ENCODE data around the gene ISM1.

Gene ISM1

GRCh38 chr20:13200767-13201500, 20.1 kb upstream of the ISM1 start:
- FAIRE-seq (no peak), DNase-seq (ENCODE audit: insufficient read length, low spot score) (no peak)
- TF ChIP-seq POLR2A (IDR thresholded peaks at IDR 0.05; ENCODE audit: low read depth, low read length) (no peak), PAX5 (IDR thresholded peaks at IDR 0.05; ENCODE audit: insufficient read depth, low read length, severe bottlenecking) (no peak), SPI1 (IDR thresholded peaks at IDR 0.05; ENCODE audit: low read depth, low read length) (no peak), POLR2AphosphoS5 (IDR thresholded peaks at IDR 0.05; ENCODE audit: low read depth, low read length) (no peak), TAF1 (IDR thresholded peaks at IDR 0.05; ENCODE audit: low read depth, low read length) (no peak), POU2F2 (IDR thresholded peaks at IDR 0.05; ENCODE audit: low read depth, low read length) (no peak)

GRCh38 chr20:13202565-13202964, 18.5 kb upstream of the ISM1 start:
- no peak for FAIRE-seq

GRCh38 chr20:13205425-13205824, 15.6 kb upstream of the ISM1 start:
- FAIRE-seq: no peak
- TF ChIP-seq POLR2A (IDR thresholded peaks at IDR 0.05; ENCODE audit: low read depth, low read length) (no peak), POU2F2 (IDR thresholded peaks at IDR 0.05; ENCODE audit: low read depth, low read length) (no peak), POLR2AphosphoS5 (IDR thresholded peaks at IDR 0.05; ENCODE audit: low read depth, low read length) (no peak), SPI1 (IDR thresholded peaks at IDR 0.05; ENCODE audit: low read depth, low read length) (no peak), PAX5 (IDR thresholded peaks at IDR 0.05; ENCODE audit: insufficient read depth, low read length, severe bottlenecking) (no peak), TAF1 (IDR thresholded peaks at IDR 0.05; ENCODE audit: low read depth, low read length) (no peak)
- no peak for DNase-seq (ENCODE audit: insufficient read length, low spot score)

More at GRCh38 chr20:13202565-13202964, 18.5 kb upstream of the ISM1 start:
- DNase-seq (ENCODE audit: insufficient read length, low spot score): no peak
- TF ChIP-seq POLR2AphosphoS5 (IDR thresholded peaks at IDR 0.05; ENCODE audit: low read depth, low read length): no peak
- no peak for TF ChIP-seq POU2F2 (IDR thresholded peaks at IDR 0.05; ENCODE audit: low read depth, low read length)
- TF ChIP-seq PAX5 (IDR thresholded peaks at IDR 0.05; ENCODE audit: insufficient read depth, low read length, severe bottlenecking): no peak
- TF ChIP-seq POLR2A (IDR thresholded peaks at IDR 0.05; ENCODE audit: low read depth, low read length): no peak
- 0 out of 2 replicates have a peak, but pooled peaks have one; percentile 37 for TF ChIP-seq SPI1 (IDR thresholded peaks at IDR 0.05; ENCODE audit: low read depth, low read length)
- no peak for TF ChIP-seq TAF1 (IDR thresholded peaks at IDR 0.05; ENCODE audit: low read depth, low read length)

- FAIRE-seq: no peak
- no peak for DNase-seq (ENCODE audit: insufficient read length, low spot score)
- TF ChIP-seq TAF1 (IDR thresholded peaks at IDR 0.05; ENCODE audit: low read depth, low read length): no peak
Measured at GRCh38 chr20:13205848-13206434, 15.1 kb upstream of the ISM1 start.

- FAIRE-seq (no peak), DNase-seq (ENCODE audit: insufficient read length, low spot score) (no peak)
- TF ChIP-seq POU2F2 (IDR thresholded peaks at IDR 0.05; ENCODE audit: low read depth, low read length): no peak
- no peak for TF ChIP-seq POLR2A (IDR thresholded peaks at IDR 0.05; ENCODE audit: low read depth, low read length)
- no peak for TF ChIP-seq POLR2AphosphoS5 (IDR thresholded peaks at IDR 0.05; ENCODE audit: low read depth, low read length)
- no peak for TF ChIP-seq PAX5 (IDR thresholded peaks at IDR 0.05; ENCODE audit: insufficient read depth, low read length, severe bottlenecking)
- TF ChIP-seq SPI1 (IDR thresholded peaks at IDR 0.05; ENCODE audit: low read depth, low read length): no peak
- TF ChIP-seq TAF1 (IDR thresholded peaks at IDR 0.05; ENCODE audit: low read depth, low read length): no peak
Measured at GRCh38 chr20:13207016-13207415, 14.1 kb upstream of the ISM1 start.

- no peak for DNase-seq (ENCODE audit: insufficient read length, low spot score)
- FAIRE-seq: no peak
- TF ChIP-seq POLR2A (IDR thresholded peaks at IDR 0.05; ENCODE audit: low read depth, low read length) (no peak), SPI1 (IDR thresholded peaks at IDR 0.05; ENCODE audit: low read depth, low read length) (no peak), TAF1 (IDR thresholded peaks at IDR 0.05; ENCODE audit: low read depth, low read length) (no peak), POU2F2 (IDR thresholded peaks at IDR 0.05; ENCODE audit: low read depth, low read length) (no peak), PAX5 (IDR thresholded peaks at IDR 0.05; ENCODE audit: insufficient read depth, low read length, severe bottlenecking) (no peak), POLR2AphosphoS5 (IDR thresholded peaks at IDR 0.05; ENCODE audit: low read depth, low read length) (no peak)
Measured at GRCh38 chr20:13211956-13212618, 9.0 kb upstream of the ISM1 start.

- DNase-seq (ENCODE audit: insufficient read length, low spot score) (no peak), FAIRE-seq (no peak)
- TF ChIP-seq POLR2AphosphoS5 (IDR thresholded peaks at IDR 0.05; ENCODE audit: low read depth, low read length) (no peak), POLR2A (IDR thresholded peaks at IDR 0.05; ENCODE audit: low read depth, low read length) (no peak), POU2F2 (IDR thresholded peaks at IDR 0.05; ENCODE audit: low read depth, low read length) (no peak), TAF1 (IDR thresholded peaks at IDR 0.05; ENCODE audit: low read depth, low read length) (no peak), PAX5 (IDR thresholded peaks at IDR 0.05; ENCODE audit: insufficient read depth, low read length, severe bottlenecking) (no peak), SPI1 (IDR thresholded peaks at IDR 0.05; ENCODE audit: low read depth, low read length) (no peak)
Measured at GRCh38 chr20:13212750-13213149, 8.3 kb upstream of the ISM1 start.

GRCh38 chr20:13213335-13213734, 7.7 kb upstream of the ISM1 start:
- DNase-seq (ENCODE audit: insufficient read length, low spot score): no peak
- no peak for FAIRE-seq
- TF ChIP-seq POLR2AphosphoS5 (IDR thresholded peaks at IDR 0.05; ENCODE audit: low read depth, low read length) (no peak), TAF1 (IDR thresholded peaks at IDR 0.05; ENCODE audit: low read depth, low read length) (no peak), PAX5 (IDR thresholded peaks at IDR 0.05; ENCODE audit: insufficient read depth, low read length, severe bottlenecking) (no peak), POU2F2 (IDR thresholded peaks at IDR 0.05; ENCODE audit: low read depth, low read length) (no peak), POLR2A (IDR thresholded peaks at IDR 0.05; ENCODE audit: low read depth, low read length) (no peak), SPI1 (IDR thresholded peaks at IDR 0.05; ENCODE audit: low read depth, low read length) (no peak)

- DNase-seq (ENCODE audit: insufficient read length, low spot score) (no peak), FAIRE-seq (no peak)
- TF ChIP-seq POU2F2 (IDR thresholded peaks at IDR 0.05; ENCODE audit: low read depth, low read length) (no peak), SPI1 (IDR thresholded peaks at IDR 0.05; ENCODE audit: low read depth, low read length) (no peak), POLR2AphosphoS5 (IDR thresholded peaks at IDR 0.05; ENCODE audit: low read depth, low read length) (no peak), PAX5 (IDR thresholded peaks at IDR 0.05; ENCODE audit: insufficient read depth, low read length, severe bottlenecking) (no peak), POLR2A (IDR thresholded peaks at IDR 0.05; ENCODE audit: low read depth, low read length) (no peak), TAF1 (IDR thresholded peaks at IDR 0.05; ENCODE audit: low read depth, low read length) (no peak)
Measured at GRCh38 chr20:13216533-13216932, 4.5 kb upstream of the ISM1 start.

Measured in GM12891 (cell line).